Anterior cingulate cortex (tissue), 58 donors: ENCODE results near the gene NCOA7.
"Not testable (repeated sequence)": the region's sequence is repeated elsewhere in the genome, so short reads cannot be mapped to it uniquely, and the experiment has no call there.

Experiments used
- DNase-seq, 58 donors: peaks; one replicate each; lab custom pipeline; 2025; lab: John Stamatoyannopoulos, UW

Gene NCOA7

GRCh38 chr6:125956506-125957390, 166.0 kb downstream of the NCOA7 start, which contains the start of gene HINT3:
TSS of gene HINT3 (plus strand) at chr6:125956770. CDS start at chr6:125956978, 208 bp downstream.
- DNase-seq, result peak; percentile 47 to 99 (median 94)

- DNase-seq, result no peak
These were observed 166.6 kb downstream of the NCOA7 start for GRCh38 chr6:125957391-125957693.

DNA sequence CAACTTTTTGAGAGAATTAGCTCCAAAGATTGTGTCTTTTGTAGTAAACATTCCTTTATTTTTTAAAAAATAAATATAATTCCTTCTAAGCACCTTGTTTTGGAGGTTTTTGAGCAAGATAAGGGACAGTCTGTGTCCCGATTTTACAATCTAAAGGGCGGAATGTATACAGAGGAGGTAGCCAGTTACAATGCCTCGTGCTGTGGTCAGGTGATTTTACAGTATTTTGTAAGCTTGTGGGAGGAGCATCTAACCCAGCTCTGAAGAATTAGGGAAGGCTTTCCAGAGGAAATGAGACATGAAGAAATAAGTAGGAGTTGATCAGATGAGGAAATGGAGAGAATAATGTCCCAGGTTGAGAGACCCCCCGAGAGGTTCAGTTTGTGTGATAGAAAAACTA, 167.1 kb downstream of the NCOA7 start:
- DNase-seq, result peak in 23 of 58 donors; percentile 6 to 79 (median 23)

DNA sequence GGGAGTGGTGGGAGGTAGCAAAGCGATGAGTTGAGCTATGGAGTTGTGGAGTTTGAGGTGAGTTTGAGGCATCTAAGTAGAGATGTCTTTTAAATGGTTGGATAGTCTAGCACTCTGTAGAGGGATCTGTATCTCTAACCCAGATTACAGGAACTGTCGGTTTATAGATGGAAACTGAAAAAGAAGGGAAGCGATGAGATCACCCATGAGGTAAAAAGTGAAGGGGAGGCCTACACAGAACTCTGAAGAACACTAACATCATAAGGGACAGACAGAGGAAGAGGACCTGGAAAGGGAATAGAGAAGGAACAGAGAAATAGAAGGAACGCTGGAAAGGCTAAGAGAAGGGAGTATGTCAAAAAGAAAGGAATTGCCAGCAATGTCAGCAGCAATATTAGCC, 168.3 kb downstream of the NCOA7 start:
- DNase-seq, result no peak

- DNase-seq, result peak in 12 of 58 donors; percentile 13 to 58 (median 18)
These were observed 170.4 kb downstream of the NCOA7 start for GRCh38 chr6:125961117-125961516.

DNA sequence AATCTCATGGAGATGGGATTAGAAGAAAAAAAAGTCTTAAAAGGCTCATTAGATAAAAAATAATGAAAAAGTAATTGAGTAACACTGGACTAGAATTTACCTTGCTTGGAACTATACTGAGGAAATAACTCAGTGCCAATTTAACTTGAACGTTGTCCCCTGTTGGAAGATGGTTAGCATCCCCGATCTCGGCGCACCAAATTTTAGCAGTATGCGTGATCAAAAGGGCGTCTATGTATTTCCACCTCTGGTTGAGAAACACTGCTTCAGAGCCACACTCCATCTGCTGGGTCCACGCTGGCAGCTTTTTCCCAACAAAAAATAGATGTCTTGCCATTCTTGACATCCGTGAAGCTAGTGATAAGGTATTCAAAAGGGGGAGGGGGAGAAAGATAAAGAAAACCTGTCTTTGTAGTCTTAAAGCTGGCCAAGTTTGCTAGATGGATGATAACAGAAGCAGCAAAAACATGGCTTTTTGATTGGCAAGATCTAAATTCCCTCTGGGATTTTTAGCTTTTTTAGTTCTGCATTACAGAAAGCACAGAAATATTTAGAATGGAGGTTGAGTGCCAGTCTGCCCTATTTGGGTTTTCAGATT, 172.2 kb downstream of the NCOA7 start:
- peak in 1 of 58 donors; percentile 2 for DNase-seq

DNA sequence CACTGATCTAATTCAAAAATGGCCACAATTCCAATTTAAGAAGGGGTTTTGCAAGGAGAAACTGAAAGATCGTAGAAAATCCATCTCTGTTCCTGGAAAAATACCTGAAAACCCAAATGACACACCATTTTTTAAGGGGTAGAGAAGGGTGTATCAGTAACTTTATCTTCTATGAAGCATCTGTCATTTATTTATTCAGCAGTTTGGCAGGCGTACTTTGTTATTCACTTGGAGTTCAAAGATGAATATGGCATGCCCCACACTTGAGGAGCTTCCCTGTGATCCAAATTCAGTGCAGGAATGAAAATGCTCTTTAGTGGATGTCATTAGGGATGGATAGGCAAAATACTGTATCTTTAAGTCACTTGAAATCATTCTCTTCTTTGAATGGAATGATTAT, 173.1 kb downstream of the NCOA7 start:
- DNase-seq, result no peak

DNA sequence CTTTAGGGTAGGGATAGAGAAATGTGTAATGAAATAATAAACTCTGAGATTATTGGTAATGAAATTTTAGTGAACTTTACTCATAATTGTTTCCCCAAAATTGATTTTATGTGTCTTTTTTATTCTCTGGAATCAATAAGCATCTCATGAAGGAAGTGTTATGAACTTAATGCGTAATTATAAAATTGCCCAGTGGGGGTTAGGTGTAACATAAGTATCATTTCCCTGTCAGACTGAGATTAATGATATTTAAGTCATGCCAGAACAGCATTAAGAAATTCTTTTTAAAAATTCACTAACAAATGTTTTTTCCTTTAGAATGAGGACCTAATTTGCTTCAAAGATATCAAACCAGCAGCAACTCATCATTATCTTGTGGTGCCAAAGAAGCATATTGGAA, 175.8 kb downstream of the NCOA7 start:
- no peak for DNase-seq

DNA sequence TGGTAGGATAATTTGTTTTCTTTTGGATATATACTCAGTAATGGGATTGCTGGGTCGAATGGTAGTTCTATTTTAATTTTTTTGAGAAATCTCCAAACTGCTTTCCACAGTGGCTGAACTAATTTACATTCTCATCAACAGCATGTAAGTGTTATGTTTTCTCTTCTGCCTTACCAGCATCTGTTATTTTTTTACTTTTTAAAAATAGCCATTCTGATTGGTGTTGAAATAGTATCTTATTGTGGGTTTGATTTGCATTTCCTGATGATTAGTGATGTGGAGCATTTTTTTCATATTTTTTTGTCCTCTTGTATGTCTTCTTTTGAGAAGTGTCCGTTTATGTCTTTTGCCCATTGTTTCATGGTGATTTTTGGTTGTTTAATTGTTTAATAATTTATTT, 177.7 kb downstream of the NCOA7 start:
- peak in 1 of 58 donors; percentile 8 for DNase-seq

GRCh38 chr6:125970760-125971159, 180.0 kb downstream of the NCOA7 start:
- DNase-seq, result no peak

DNA sequence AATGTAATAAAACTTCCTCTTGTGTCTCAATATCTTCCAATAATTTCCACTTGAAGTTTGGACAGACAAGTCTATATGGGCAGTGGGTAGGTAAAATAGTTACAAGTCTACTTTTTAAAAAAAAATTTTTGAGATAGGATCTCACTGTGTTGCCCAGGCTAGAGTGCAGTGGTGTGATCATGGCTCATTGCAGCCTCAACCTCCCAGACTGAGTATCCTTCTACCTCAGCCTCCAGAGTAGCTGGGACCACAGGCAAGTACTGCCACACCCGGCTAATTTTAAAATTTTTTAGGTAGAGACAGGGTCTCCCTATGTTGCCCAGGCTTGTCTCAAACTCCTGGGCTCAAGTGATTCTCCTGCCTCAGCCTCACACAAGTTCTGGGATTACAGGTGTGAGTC, 181.7 kb downstream of the NCOA7 start:
- not testable (repeated sequence) for DNase-seq

- peak in 1 of 58 donors; percentile 43 for DNase-seq
These were observed 183.6 kb downstream of the NCOA7 start for GRCh38 chr6:125974214-125974866.

GRCh38 chr6:125979101-125979500, 188.3 kb downstream of the NCOA7 start:
- DNase-seq, result no peak
